RPMI7951 (cell line): ENCODE measurements around the gene UVSSA. TPM values are rescaled to one million over a fixed set of nuclear protein-coding genes. Genes with fewer than 3 reads are reported as not detected.
"Not testable (repeated sequence)": the region's sequence is repeated elsewhere in the genome, so short reads cannot be mapped to it uniquely, and the experiment has no call there.

ENCODE experiments used
- DNase-seq: peaks from one replicate; pipeline ENCODE4 v3.0.0-alpha.2; 2012; ENCODE audit warnings: low read depth
- total RNA-seq: library from RNA; depleted of rRNA; stranded (reverse); fragments of >200 nt; shearing (Covaris generic); gene quantifications from 2 replicates; pipeline ENCODE4 v1.2.3, GENCODE V29; 2014

UVSSA gene
- total RNA-seq, 1 experiment from 2014 or later = 1.2 TPM

GRCh38 chr4:1376841-1377605 lies 30.0 kb downstream of the UVSSA start:
- no peak for DNase-seq

GRCh38 chr4:1377606-1378261 lies 30.7 kb downstream of the UVSSA start:
- no peak for DNase-seq

GRCh38 chr4:1378559-1379231 lies 31.7 kb downstream of the UVSSA start:
- no peak for DNase-seq

- no peak for DNase-seq
These were observed 32.4 kb downstream of the UVSSA start for GRCh38 chr4:1379351-1379781.

- DNase-seq = no peak
These were observed 32.9 kb downstream of the UVSSA start for GRCh38 chr4:1379801-1380331.

GRCh38 chr4:1380368-1381151 lies 33.6 kb downstream of the UVSSA start:
- DNase-seq = no peak

- DNase-seq = no peak
These were observed 34.2 kb downstream of the UVSSA start for GRCh38 chr4:1381181-1381621.

- no peak for DNase-seq
These were observed 35.0 kb downstream of the UVSSA start for GRCh38 chr4:1381944-1382541.

- DNase-seq = no peak
These were observed 36.0 kb downstream of the UVSSA start for GRCh38 chr4:1382776-1383727.

GRCh38 chr4:1383728-1384591 lies 37.0 kb downstream of the UVSSA start:
- no peak for DNase-seq

- no peak for DNase-seq
These were observed 37.8 kb downstream of the UVSSA start for GRCh38 chr4:1384675-1385372.

- no peak for DNase-seq
These were observed 38.6 kb downstream of the UVSSA start for GRCh38 chr4:1385373-1386340.

- DNase-seq = not testable (repeated sequence)
These were observed 46.4 kb downstream of the UVSSA start for GRCh38 chr4:1393363-1393762.

GRCh38 chr4:1393866-1394265 lies 46.9 kb downstream of the UVSSA start:
- DNase-seq = no peak

GRCh38 chr4:1394554-1395388 lies 47.8 kb downstream of the UVSSA start:
- not testable (repeated sequence) for DNase-seq

GRCh38 chr4:1395389-1395820 lies 48.4 kb downstream of the UVSSA start:
- not testable (repeated sequence) for DNase-seq
